HepG2 (cell line): ENCODE data around the gene ACOT8. TPM values are rescaled to one million over a fixed set of nuclear protein-coding genes. Genes with fewer than 3 reads are reported as not detected.
A peak's percentile ranks its signal among the peaks of the same experiment; 100 is the strongest.

ENCODE experiments used
- CBX5 ChIP-seq: sonication (generic); formaldehyde crosslinking; IDR thresholded peaks from 2 replicates; pipeline ENCODE4 v1.4.0; 2020; ENCODE audit warnings: missing genetic modification reagents, borderline replicate concordance
- CCDC6 ChIP-seq: sonication (generic); formaldehyde crosslinking; IDR thresholded peaks from 2 replicates; pipeline ENCODE4 v1.8.1; 2022; ENCODE audit warnings: mild to moderate bottlenecking, missing genetic modification reagents, moderate library complexity
- KDM3A ChIP-seq: IDR thresholded peaks from 2 replicates; pipeline ENCODE4 v1.6.1; 2018; ENCODE audit warnings: low read depth, missing compliant biosample characterization
- MYNN ChIP-seq: sonication (generic); formaldehyde crosslinking; IDR thresholded peaks from 2 replicates; pipeline ENCODE4 v1.4.0; 2020; ENCODE audit warnings: mild to moderate bottlenecking, low read depth, missing genetic modification reagents
- NCOR1 ChIP-seq: fragments of 200-600 bp; sonication (generic); IDR thresholded peaks from 2 replicates; pipeline ENCODE4 v1.7.0; 2017; ENCODE audit warnings: antibody characterized with exemption, low read length, borderline replicate concordance
- NFAT5 ChIP-seq: sonication (generic); formaldehyde crosslinking; IDR thresholded peaks from 2 replicates; pipeline ENCODE4 v1.4.0; 2020; ENCODE audit warnings: missing genetic modification reagents
- PAF1 ChIP-seq: IDR thresholded peaks from 2 replicates; pipeline ENCODE4 v1.6.1; 2016; ENCODE audit warnings: missing genetic modification reagents, missing compliant biosample characterization
- REST ChIP-seq, 2 experiments: IDR thresholded peaks; 2 replicates each; pipeline ENCODE4 v1.6.1; 2011 to 2012; ENCODE audit warnings: low read length in 2 of 2, borderline replicate concordance in 1 of 2, low read depth in 1 of 2, mild to moderate bottlenecking in 1 of 2, moderate library complexity in 1 of 2
- SP2 ChIP-seq: sonication (generic); formaldehyde crosslinking; IDR thresholded peaks from 2 replicates; pipeline ENCODE4 v1.5.1; 2020; ENCODE audit warnings: mild to moderate bottlenecking, missing genetic modification reagents
- TCF12 ChIP-seq, 2 experiments: fragments of 450-650 bp in 1 of 2; sonication (generic) in 1 of 2; formaldehyde crosslinking in 1 of 2; IDR thresholded peaks; 2 replicates each; pipeline versions ENCODE4 v1.6.1 to v1.8.0; 2017 to 2022; ENCODE audit warnings: antibody characterized with exemption in 1 of 2, mild to moderate bottlenecking in 1 of 2, missing genetic modification reagents in 1 of 2, moderate library complexity in 1 of 2
- ZNF232 ChIP-seq: sonication (generic); formaldehyde crosslinking; IDR thresholded peaks from 2 replicates; pipeline ENCODE4 v1.4.0; 2020; ENCODE audit warnings: missing genetic modification reagents, borderline replicate concordance
- ZNF281 ChIP-seq: sonication (generic); formaldehyde crosslinking; IDR thresholded peaks from 2 replicates; pipeline ENCODE4 v1.4.0; 2020; ENCODE audit warnings: missing genetic modification reagents, borderline replicate concordance
- ZNF441 ChIP-seq: sonication (generic); formaldehyde crosslinking; IDR thresholded peaks from 2 replicates; pipeline ENCODE4 v1.7.0; 2021; ENCODE audit warnings: missing genetic modification reagents, borderline replicate concordance
- polyA plus RNA-seq, 8 experiments: library from polyadenylated mRNA; depleted of rRNA in 3 of 8; stranded (reverse) in 7 of 8; unstranded in 1 of 8; fragments of >200 nt; fragmentation: Illumina TruSeq in 4 of 8; extraction: Trizol in 4 of 8; gene quantifications; 2 replicates each; pipeline versions ENCODE4 v1.2.1 to v1.2.3, GENCODE V29; 2011 to 2016; ENCODE audit warnings: low read depth in 4 of 8, missing spikeins in 1 of 8, mixed read lengths in 1 of 8; ENCODE audit not compliant: insufficient read depth in 1 of 8
- total RNA-seq, 5 experiments: library from RNA; depleted of rRNA; stranded (reverse); fragments of >200 nt; fragmentation: Illumina TruSeq; extraction: Trizol; gene quantifications; 2 replicates each; pipeline ENCODE4 v1.2.3, GENCODE V29; 2016; ENCODE audit warnings: low read depth in 1 of 5
- TF ChIP-seq, protein P1 (sequence below): sonication (generic); formaldehyde crosslinking; conservative IDR thresholded peaks from 2 replicates; pipeline ENCODE4 v1.8.1; 2023; ENCODE audit warnings: missing genetic modification reagents

The ACOT8 gene
- total and polyA plus RNA-seq, 2 of the 13 experiments (the other 11 are each of a cell fraction or from before 2014, with no cell fraction given), result 31.4 to 45.5 TPM

DNA sequence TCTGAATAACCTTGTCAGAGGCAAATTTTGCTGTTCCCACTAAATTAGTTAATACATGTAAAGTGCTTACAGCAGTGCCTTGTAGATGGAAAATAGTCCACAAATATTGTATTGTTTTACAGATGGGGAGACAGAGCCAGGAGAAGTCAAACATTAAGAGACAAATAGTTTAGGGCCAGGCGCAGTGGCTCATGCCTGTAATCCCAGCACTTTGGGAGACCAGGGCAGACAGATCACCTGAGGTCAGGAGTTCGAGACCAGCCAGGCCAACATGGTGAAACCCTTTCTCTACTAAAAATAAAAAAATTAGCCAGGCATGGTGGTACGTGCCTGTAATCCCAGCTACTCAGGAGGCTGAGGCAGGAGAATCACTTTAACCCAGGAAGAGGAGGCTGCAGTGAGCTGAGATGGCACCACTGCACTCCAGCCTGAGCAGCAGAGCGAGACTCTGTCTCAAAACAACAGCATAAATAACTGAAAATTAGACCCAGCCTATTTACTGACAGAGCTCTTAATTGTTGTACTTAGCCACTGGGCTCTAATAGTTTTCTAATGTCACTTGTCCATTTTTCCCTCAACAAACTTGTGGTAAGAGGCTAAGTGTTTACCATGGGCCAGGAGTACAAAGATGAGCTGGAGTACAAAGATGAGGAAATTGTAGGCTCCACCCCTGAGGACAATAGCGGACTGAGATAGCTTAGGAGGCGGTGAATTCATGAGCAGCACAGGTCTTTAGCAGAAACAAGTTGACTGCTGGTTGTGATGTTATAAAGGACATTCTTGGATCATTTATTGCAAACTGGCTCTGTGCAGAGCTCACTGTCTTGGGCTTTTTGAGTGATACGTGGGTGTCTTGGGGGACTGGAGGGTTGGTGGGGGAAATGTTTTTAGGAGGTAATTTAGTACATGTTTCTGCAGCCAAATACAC lies 6.6 kb upstream of the ACOT8 start (continued):
- TF ChIP-seq NFAT5 (CRISPR knock-in tag), result no peak
- no peak for TF ChIP-seq TCF12 (IDR thresholded peaks at IDR 0.05)
- TF ChIP-seq TCF12 (CRISPR knock-in tag; IDR thresholded peaks at IDR 0.05), result peak; percentile 57; the same call in 1 of the 2 replicates
- no peak for TF ChIP-seq SP2 (CRISPR knock-in tag)
- TF ChIP-seq NCOR1, result no peak
- no peak; the same call in 1 of the 2 replicates for TF ChIP-seq ZNF281 (CRISPR knock-in tag)
- no peak for TF ChIP-seq REST (IDR thresholded peaks at IDR 0.05; ENCODE audit: borderline replicate concordance in 1 of 2, low read depth in 1 of 2, low read length in 2 of 2)
- TF ChIP-seq ZNF232 (CRISPR knock-in tag), result no peak
- TF ChIP-seq, protein P1, sequence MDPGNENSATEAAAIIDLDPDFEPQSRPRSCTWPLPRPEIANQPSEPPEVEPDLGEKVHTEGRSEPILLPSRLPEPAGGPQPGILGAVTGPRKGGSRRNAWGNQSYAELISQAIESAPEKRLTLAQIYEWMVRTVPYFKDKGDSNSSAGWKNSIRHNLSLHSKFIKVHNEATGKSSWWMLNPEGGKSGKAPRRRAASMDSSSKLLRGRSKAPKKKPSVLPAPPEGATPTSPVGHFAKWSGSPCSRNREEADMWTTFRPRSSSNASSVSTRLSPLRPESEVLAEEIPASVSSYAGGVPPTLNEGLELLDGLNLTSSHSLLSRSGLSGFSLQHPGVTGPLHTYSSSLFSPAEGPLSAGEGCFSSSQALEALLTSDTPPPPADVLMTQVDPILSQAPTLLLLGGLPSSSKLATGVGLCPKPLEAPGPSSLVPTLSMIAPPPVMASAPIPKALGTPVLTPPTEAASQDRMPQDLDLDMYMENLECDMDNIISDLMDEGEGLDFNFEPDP (CRISPR knock-in tag), result no peak
- TF ChIP-seq CCDC6 (CRISPR knock-in tag), result no peak
- peak; percentile 44; the same call in 1 of the 2 replicates for TF ChIP-seq KDM3A
- TF ChIP-seq ZNF441 (CRISPR knock-in tag), result 0 out of 2 replicates have a peak, but pooled peaks have one; percentile 73
- no peak for TF ChIP-seq MYNN (CRISPR knock-in tag)
- no peak for TF ChIP-seq PAF1 (CRISPR knock-in tag)
- no peak for TF ChIP-seq CBX5 (CRISPR knock-in tag)
